Measurements from ENCODE around the gene FOSL2.

GRCh38 chr2:28373854-28374253 lies 18.8 kb upstream of the FOSL2 start:
- no peak for TF ChIP-seq CTCF (IDR thresholded peaks at IDR 0.05)
- TF ChIP-seq POLR2A (IDR thresholded peaks at IDR 0.05) = no peak

Data from Peyer's patch (tissue), 4 donors.